Erythroblast (primary cell): ENCODE data around the gene MIPOL1.
"Not testable (repeated sequence)": the region's sequence is repeated elsewhere in the genome, so short reads cannot be mapped to it uniquely, and the experiment has no call there.

ENCODE experiments used
- DNase-seq, 2 experiments: peaks; one replicate each; lab custom pipeline; 2025; lab: John Stamatoyannopoulos, UW
- GATA1 ChIP-seq: IDR thresholded peaks from 2 replicates; pipeline ENCODE4 v1.6.1; 2011; ENCODE audit warnings: low read depth, mild to moderate bottlenecking, control low read depth, low read length, moderate library complexity
- POLR2A ChIP-seq: IDR thresholded peaks from 2 replicates; pipeline ENCODE4 v1.6.1; 2011; ENCODE audit warnings: mild to moderate bottlenecking, low read length

The MIPOL1 gene

DNA sequence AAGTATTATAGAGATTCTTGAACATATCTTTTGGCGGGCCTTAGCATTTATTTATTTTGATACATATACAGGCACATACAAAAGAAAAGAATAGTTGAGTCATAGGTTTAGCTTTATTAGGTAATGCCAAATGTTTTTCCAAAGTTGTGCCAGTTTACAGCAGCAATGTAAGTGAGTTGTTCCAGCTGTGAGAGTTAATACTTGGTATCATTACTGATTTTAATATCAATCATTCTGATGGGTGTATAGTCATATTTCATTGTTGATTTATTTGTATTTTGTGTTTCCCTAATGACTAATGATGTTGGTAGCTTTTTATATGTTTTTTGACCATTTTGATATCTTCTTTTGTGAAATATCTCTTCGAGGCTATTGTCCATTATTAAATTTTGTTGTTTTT is 122.4 kb downstream of the MIPOL1 start:
- DNase-seq: no peak
- TF ChIP-seq POLR2A: no peak
- TF ChIP-seq GATA1: no peak

DNA sequence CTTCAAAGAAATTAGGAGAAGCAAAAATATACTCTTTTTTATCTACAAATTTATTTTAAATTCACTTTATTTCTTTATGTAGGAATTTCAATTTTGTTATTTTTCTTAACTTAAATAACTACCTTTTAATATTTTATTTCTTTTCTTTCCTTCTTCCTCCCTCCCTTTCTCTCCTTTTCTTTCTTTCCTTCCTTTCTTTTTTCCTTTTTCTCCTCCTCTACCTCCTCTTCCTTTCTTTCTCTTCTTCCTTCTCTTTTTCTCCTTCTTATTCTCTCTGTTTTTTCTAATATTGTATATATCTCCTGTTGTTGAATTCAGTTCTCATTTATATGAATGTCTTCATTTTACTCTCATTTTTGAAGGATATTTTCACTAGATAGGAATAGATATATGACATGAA is 127.6 kb downstream of the MIPOL1 start:
- TF ChIP-seq GATA1 (no peak), POLR2A (no peak)
- no peak for DNase-seq

DNA sequence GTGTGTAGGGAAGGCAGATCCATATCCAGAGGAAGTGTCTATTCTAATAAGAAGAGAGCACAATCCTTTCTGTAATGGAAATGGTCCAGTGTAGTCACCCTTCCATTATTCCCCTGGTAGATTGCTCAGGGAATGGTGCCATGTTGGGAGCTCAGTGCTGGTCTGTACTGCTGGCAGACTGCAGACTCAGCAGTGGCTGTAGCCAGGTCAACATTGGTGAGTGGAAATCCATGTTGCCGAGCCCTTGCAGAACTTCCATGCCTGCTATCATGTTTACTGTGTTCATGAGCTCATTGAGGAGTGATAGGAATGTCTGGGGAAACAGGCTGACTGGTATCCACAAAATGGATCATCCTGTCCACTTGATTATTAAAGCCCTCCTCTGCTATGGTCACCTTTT is 128.7 kb downstream of the MIPOL1 start:
- TF ChIP-seq POLR2A: no peak
- no peak for TF ChIP-seq GATA1

DNA sequence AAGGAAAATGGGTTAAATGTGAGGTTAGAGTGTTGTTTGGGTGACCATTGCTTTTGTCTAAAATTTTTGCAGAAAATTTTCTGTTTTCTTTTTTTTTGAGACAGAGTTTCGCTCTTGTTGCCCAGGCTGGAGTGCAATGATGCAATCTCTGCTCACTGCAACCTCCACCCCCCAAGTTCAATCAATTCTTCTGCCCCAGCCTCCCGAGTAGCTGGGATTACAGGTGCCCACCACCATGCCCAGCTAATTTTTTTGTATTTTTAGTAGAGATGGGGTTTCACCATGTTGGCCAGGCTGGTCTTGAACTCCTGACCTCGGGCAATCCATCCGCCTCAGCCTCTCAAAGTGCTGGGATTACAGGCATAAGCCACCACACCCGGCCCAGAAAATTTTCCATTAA is 130.2 kb downstream of the MIPOL1 start:
- not testable (repeated sequence) for DNase-seq

More for the DNA sequence above, 128.7 kb downstream of the MIPOL1 start:
- no peak for DNase-seq

DNA sequence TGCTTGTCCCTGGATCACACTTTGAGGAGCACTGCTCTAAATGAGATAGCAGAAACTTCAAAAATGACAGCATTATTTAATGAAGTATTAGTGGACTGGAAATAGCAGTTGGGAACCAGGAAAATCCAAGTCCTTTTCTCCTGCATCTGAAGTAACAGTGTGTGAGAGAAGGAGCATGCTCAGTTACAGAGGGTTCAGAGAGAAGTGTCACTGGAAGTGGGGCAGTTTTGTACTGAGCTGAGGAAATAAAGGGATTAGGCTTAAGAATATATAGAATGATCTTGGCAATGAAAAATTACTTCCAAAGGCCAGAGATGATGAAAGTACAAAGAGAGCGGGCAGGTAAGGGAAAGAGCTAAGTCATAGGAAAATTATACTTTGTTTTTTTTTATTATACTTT is 130.9 kb downstream of the MIPOL1 start:
- TF ChIP-seq POLR2A (no peak), GATA1 (no peak)

DNA sequence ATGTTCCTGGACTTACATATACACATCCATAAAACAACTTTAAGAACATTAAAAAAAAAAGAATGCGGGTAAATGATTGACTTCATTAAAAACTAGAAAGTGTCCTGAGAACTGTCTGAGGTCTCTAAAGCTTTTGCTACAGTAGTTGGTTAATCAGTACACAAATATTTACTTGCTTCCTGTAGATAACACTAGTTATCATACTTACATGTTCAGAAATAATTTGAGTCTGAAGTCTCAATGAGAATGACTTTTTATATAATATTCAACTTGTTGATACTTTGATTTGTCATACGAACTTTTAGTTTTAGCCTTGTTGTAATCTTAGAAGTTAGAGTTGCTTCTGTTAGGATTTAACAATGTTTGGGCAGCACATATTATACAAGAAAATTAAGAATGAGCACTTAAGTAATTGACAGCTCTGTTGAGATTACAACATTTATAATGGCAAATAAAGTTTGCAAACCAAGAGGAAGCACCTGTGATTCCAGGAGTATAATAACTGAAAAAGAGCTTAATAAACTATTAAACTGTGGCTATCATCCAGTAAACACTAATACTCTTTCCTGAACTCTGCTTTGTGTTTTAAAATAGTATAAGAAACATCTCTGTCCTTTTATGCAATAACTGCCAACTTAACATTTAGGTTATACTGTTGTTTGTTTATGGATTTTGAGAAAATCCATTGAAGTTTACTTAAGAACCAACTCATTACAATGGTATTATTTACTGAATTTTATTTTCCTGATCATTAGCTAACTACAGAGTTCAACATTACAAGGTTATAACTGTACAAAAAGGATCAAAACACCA is 131.7 kb downstream of the MIPOL1 start:
- DNase-seq: no peak
- TF ChIP-seq GATA1 (no peak), POLR2A (no peak)

More for the DNA sequence above, 130.9 kb downstream of the MIPOL1 start:
- no peak for DNase-seq

DNA sequence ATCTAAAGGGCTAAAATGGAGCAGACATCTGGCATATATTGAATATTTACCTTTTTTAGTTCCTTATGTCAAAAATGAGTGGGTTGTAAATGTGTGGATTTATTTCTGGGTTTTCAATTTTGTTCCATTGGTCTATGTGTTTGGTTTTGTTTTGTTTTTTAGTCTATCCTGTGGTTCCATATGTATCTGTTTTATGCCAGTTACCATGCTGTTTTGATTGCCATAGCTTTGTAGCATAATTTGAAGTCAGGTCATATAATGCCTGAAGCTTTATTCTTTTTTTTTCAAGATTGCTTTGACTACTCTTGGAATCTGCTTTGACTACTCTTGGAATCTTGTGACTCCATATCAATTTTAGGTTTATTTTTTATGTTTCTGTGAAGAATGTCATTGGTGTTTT is 133.2 kb downstream of the MIPOL1 start:
- no peak for DNase-seq
- TF ChIP-seq POLR2A (no peak), GATA1 (no peak)

DNA sequence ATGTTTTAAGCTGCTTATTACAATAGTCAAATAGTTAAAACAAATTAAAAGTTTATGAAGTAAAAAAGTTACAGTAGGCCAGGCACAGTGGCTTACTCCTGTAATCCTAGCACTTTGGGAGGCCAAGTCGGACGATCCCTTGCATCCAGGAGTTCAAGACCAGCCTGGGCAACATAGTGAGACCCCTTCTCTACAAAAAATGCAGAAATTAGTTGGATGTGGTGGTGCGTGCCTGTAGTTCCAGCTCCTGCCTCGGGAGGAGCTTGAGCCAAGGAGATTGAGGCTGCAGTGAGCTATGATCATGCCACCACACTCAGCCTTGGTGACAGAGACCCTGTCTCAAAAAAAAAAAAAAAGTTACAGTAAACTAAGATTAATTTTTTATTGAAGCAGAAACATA is 142.6 kb downstream of the MIPOL1 start:
- TF ChIP-seq POLR2A (no peak), GATA1 (no peak)
- DNase-seq: no peak

DNA sequence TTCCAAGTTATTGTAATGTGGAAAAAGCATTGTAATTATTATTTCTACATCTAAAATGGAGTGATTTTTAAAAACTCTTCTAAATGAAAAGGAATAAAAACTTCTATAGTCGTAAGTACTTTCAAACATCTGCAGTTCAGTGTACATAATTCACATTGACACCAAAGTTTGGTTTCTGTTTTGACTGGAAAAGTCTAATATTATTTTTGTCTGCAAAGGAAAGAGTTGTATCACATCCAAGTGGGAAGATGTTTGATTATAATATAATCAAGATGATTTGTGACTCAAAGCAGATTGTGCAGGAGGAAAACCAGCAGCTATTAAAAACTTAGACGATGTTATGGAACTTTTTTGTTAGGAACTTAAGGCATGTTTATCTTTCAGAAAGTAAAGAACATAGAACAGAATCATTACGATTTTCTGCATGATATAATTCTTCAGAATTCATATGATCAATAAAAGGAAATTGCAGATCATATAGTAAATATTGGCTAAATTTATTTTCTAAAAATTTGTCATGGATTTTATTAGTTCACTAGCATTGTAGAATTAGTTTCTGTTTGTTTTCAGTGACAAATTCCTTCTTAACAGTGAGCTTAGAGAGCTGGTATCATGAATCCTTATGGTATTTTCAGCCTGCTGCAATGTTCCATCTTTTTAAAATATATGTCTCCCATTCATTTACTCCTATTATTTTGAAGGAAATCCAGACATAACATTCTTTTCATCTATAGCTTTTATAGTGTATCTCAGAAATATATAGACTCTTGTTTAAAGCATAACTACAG is 145.8 kb downstream of the MIPOL1 start:
- no peak for DNase-seq

DNA sequence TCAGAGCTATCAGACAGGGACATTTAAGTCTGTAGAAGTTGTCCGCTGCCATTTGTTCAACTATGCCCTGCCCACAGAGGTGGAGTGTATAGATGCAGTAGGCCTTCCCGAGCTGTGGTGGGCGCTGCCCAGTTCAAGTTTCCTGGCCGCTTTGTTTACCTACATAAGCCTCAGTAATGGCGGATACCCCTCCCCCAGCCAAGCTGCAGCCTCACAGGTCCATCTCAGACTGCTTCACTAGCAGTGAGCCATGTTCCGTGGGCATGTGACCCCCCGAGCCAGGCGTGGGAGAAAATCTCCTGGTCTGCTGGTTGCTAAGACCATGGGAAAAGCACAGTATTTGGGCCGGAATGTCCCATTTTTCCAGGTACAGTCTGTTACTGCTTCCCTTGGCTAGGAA is 165.9 kb downstream of the MIPOL1 start:
- DNase-seq: no peak
- no peak for TF ChIP-seq POLR2A
- no peak for TF ChIP-seq GATA1

More for the DNA sequence above, 145.8 kb downstream of the MIPOL1 start:
- TF ChIP-seq POLR2A (no peak), GATA1 (no peak)

DNA sequence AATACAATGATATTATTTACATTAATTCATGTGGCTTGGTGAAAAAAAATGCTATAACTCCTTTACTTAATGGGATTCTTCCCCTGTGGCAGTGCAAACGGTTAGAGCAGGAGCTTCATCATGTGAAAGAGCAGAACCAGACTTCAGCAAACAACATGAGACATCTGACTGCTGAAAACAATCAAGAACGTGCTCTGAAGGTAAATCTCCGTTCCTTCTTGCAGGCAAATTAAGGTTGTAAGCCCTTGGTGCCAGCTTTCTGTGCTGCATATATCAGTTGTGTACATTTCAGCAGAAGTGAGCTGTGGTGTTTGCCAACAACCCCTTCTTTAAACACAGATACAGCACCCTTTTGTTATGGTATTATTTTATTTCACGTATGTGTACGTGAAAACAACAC is 171.7 kb downstream of the MIPOL1 start:
- no peak for DNase-seq
- TF ChIP-seq POLR2A (no peak), GATA1 (no peak)

DNA sequence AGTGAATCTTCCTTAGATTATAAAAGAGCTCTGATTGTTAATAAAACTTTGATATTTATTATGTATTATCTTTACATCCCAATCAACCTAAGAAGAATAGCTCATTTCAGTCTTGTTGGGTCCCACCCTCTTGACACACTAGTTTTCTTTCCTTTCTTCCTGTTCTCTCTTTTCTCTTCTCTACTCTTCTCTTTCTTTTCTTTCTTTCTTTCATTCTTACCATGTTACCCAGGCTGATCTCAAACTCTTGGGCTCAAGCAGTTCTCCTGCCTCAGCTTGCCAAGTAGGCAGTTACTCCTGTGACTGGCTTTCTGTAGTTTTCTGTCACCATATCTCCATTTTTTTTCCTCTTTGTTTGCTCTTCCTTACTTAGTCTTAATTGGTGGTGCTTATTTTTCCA is 177.8 kb downstream of the MIPOL1 start:
- DNase-seq: no peak
- TF ChIP-seq GATA1: no peak
- TF ChIP-seq POLR2A: no peak

DNA sequence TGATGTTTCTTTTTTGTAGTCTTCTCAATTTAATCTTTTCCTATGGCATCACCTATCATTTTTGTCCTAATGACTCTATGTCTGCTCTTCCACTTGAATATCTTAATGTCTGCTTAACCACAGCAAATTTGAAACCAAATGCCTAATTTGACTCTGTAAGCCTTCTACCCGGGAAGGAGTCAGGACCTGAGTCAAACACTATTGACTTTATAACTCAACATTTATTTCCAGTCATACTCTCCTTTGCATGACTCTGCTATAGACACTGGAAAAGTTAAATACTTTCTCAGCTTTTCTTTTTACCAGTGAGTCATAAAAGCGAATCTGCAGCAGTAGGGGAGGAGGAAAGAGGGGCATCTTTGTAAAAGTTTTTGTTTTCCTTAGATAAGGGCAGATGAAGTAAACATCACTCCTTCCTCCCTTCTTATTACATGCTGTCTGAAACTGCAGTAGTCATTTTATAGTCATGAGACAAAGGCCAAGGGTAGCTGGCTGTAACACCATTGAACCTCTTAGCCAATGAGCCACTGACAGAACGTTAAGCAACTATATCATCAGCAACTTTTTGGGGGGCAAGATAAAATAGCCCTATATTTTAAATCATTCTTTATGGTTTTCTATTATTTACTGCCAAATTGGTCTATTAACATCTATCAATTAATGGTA is 179.3 kb downstream of the MIPOL1 start:
- DNase-seq: no peak
- TF ChIP-seq GATA1 (no peak), POLR2A (no peak)
